ENCODE data around the gene E4F1.

E4F1 gene

GRCh38 chr16:2180962-2181923 is 42.1 kb upstream of the E4F1 start:
- Histone ChIP-seq H3K27me3 (ENCODE audit: control insufficient read depth, insufficient read depth, low read length) (no peaks in the 10 kb centered on the region), H3K9ac (ENCODE audit: low read length) (no peak overlapping the region), H3K27ac (ENCODE audit: low read depth, low read length) (no peak overlapping the region), H3K4me1 (ENCODE audit: control insufficient read depth, insufficient read depth, low read length) (no peaks in the 10 kb centered on the region), H3K36me3 (ENCODE audit: control insufficient read depth, insufficient read depth, low read length) (peaks cover 11% of the 10 kb centered on the region), H3K4me3 (ENCODE audit: low read length) (no peak overlapping the region)

GRCh38 chr16:2181952-2182351 is 41.4 kb upstream of the E4F1 start:
- H3K27me3 ChIP-seq (ENCODE audit: control insufficient read depth, insufficient read depth, low read length), result no peaks in the 10 kb centered on the region
- no peak overlapping the region for H3K27ac ChIP-seq (ENCODE audit: low read depth, low read length)
- H3K4me3 ChIP-seq (ENCODE audit: low read length), result no peak overlapping the region
- H3K9ac ChIP-seq (ENCODE audit: low read length), result no peak overlapping the region
- H3K36me3 ChIP-seq (ENCODE audit: control insufficient read depth, insufficient read depth, low read length), result peaks cover 6% of the 10 kb centered on the region
- H3K4me1 ChIP-seq (ENCODE audit: control insufficient read depth, insufficient read depth, low read length), result no peaks in the 10 kb centered on the region

- Histone ChIP-seq H3K27me3 (ENCODE audit: control insufficient read depth, insufficient read depth, low read length) (no peaks in the 10 kb centered on the region), H3K4me3 (ENCODE audit: low read length) (no peak overlapping the region), H3K4me1 (ENCODE audit: control insufficient read depth, insufficient read depth, low read length) (no peaks in the 10 kb centered on the region), H3K27ac (ENCODE audit: low read depth, low read length) (no peak overlapping the region), H3K9ac (ENCODE audit: low read length) (no peak overlapping the region), H3K36me3 (ENCODE audit: control insufficient read depth, insufficient read depth, low read length) (no peaks in the 10 kb centered on the region)
Observed at GRCh38 chr16:2183671-2184070, 39.7 kb upstream of the E4F1 start.

- Histone ChIP-seq H3K27ac (ENCODE audit: low read depth, low read length) (no peak overlapping the region), H3K36me3 (ENCODE audit: control insufficient read depth, insufficient read depth, low read length) (no peaks in the 10 kb centered on the region), H3K27me3 (ENCODE audit: control insufficient read depth, insufficient read depth, low read length) (no peaks in the 10 kb centered on the region), H3K9ac (ENCODE audit: low read length) (no peak overlapping the region), H3K4me3 (ENCODE audit: low read length) (no peak overlapping the region), H3K4me1 (ENCODE audit: control insufficient read depth, insufficient read depth, low read length) (no peaks in the 10 kb centered on the region)
Observed at GRCh38 chr16:2184346-2184745, 39.0 kb upstream of the E4F1 start.

GRCh38 chr16:2184962-2185361 is 38.4 kb upstream of the E4F1 start:
- H3K27ac ChIP-seq (ENCODE audit: low read depth, low read length), result no peak overlapping the region
- H3K4me3 ChIP-seq (ENCODE audit: low read length), result no peak overlapping the region
- H3K9ac ChIP-seq (ENCODE audit: low read length), result no peak overlapping the region
- no peaks in the 10 kb centered on the region for H3K27me3 ChIP-seq (ENCODE audit: control insufficient read depth, insufficient read depth, low read length)
- no peaks in the 10 kb centered on the region for H3K36me3 ChIP-seq (ENCODE audit: control insufficient read depth, insufficient read depth, low read length)
- H3K4me1 ChIP-seq (ENCODE audit: control insufficient read depth, insufficient read depth, low read length), result no peaks in the 10 kb centered on the region

- no peaks in the 10 kb centered on the region for H3K4me1 ChIP-seq (ENCODE audit: control insufficient read depth, insufficient read depth, low read length)
- no peak overlapping the region for H3K27ac ChIP-seq (ENCODE audit: low read depth, low read length)
- H3K4me3 ChIP-seq (ENCODE audit: low read length), result no peak overlapping the region
- H3K27me3 ChIP-seq (ENCODE audit: control insufficient read depth, insufficient read depth, low read length), result no peaks in the 10 kb centered on the region
- H3K36me3 ChIP-seq (ENCODE audit: control insufficient read depth, insufficient read depth, low read length), result no peaks in the 10 kb centered on the region
- H3K9ac ChIP-seq (ENCODE audit: low read length), result no peak overlapping the region
Observed at GRCh38 chr16:2186064-2186463, 37.3 kb upstream of the E4F1 start.

- Histone ChIP-seq H3K4me3 (ENCODE audit: low read length) (no peak overlapping the region), H3K27me3 (ENCODE audit: control insufficient read depth, insufficient read depth, low read length) (no peaks in the 10 kb centered on the region)
Observed at GRCh38 chr16:2186505-2186904, 36.9 kb upstream of the E4F1 start.

GRCh38 chr16:2187212-2187611 is 36.2 kb upstream of the E4F1 start:
- H3K27ac ChIP-seq (ENCODE audit: low read depth, low read length), result no peak overlapping the region
- no peaks in the 10 kb centered on the region for H3K4me1 ChIP-seq (ENCODE audit: control insufficient read depth, insufficient read depth, low read length)
- no peak overlapping the region for H3K9ac ChIP-seq (ENCODE audit: low read length)
- H3K4me3 ChIP-seq (ENCODE audit: low read length), result no peak overlapping the region
- H3K36me3 ChIP-seq (ENCODE audit: control insufficient read depth, insufficient read depth, low read length), result no peaks in the 10 kb centered on the region
- no peaks in the 10 kb centered on the region for H3K27me3 ChIP-seq (ENCODE audit: control insufficient read depth, insufficient read depth, low read length)

More at GRCh38 chr16:2186505-2186904, 36.9 kb upstream of the E4F1 start:
- no peak overlapping the region for H3K27ac ChIP-seq (ENCODE audit: low read depth, low read length)
- no peaks in the 10 kb centered on the region for H3K36me3 ChIP-seq (ENCODE audit: control insufficient read depth, insufficient read depth, low read length)
- H3K9ac ChIP-seq (ENCODE audit: low read length), result no peak overlapping the region
- no peaks in the 10 kb centered on the region for H3K4me1 ChIP-seq (ENCODE audit: control insufficient read depth, insufficient read depth, low read length)

GRCh38 chr16:2188395-2188794 is 35.0 kb upstream of the E4F1 start:
- Histone ChIP-seq H3K4me1 (ENCODE audit: control insufficient read depth, insufficient read depth, low read length) (no peaks in the 10 kb centered on the region), H3K9ac (ENCODE audit: low read length) (no peak overlapping the region), H3K27me3 (ENCODE audit: control insufficient read depth, insufficient read depth, low read length) (peaks cover 1% of the 10 kb centered on the region), H3K4me3 (ENCODE audit: low read length) (no peak overlapping the region), H3K27ac (ENCODE audit: low read depth, low read length) (no peak overlapping the region), H3K36me3 (ENCODE audit: control insufficient read depth, insufficient read depth, low read length) (no peaks in the 10 kb centered on the region)

- no peaks in the 10 kb centered on the region for H3K4me1 ChIP-seq (ENCODE audit: control insufficient read depth, insufficient read depth, low read length)
- H3K27me3 ChIP-seq (ENCODE audit: control insufficient read depth, insufficient read depth, low read length), result peaks cover 9% of the 10 kb centered on the region
- no peaks in the 10 kb centered on the region for H3K36me3 ChIP-seq (ENCODE audit: control insufficient read depth, insufficient read depth, low read length)
- no peak overlapping the region for H3K27ac ChIP-seq (ENCODE audit: low read depth, low read length)
- no peak overlapping the region for H3K9ac ChIP-seq (ENCODE audit: low read length)
- no peak overlapping the region for H3K4me3 ChIP-seq (ENCODE audit: low read length)
Observed at GRCh38 chr16:2189252-2189893, 34.0 kb upstream of the E4F1 start.

GRCh38 chr16:2190002-2190658 is 33.3 kb upstream of the E4F1 start:
- Histone ChIP-seq H3K9ac (ENCODE audit: low read length) (no peak overlapping the region), H3K27ac (ENCODE audit: low read depth, low read length) (no peak overlapping the region), H3K36me3 (ENCODE audit: control insufficient read depth, insufficient read depth, low read length) (no peaks in the 10 kb centered on the region), H3K27me3 (ENCODE audit: control insufficient read depth, insufficient read depth, low read length) (peaks cover 16% of the 10 kb centered on the region), H3K4me1 (ENCODE audit: control insufficient read depth, insufficient read depth, low read length) (no peaks in the 10 kb centered on the region), H3K4me3 (ENCODE audit: low read length) (no peak overlapping the region)

- H3K4me1 ChIP-seq (ENCODE audit: control insufficient read depth, insufficient read depth, low read length), result no peaks in the 10 kb centered on the region
- no peak overlapping the region for H3K27ac ChIP-seq (ENCODE audit: low read depth, low read length)
- no peaks in the 10 kb centered on the region for H3K36me3 ChIP-seq (ENCODE audit: control insufficient read depth, insufficient read depth, low read length)
- no peak overlapping the region for H3K4me3 ChIP-seq (ENCODE audit: low read length)
- no peak overlapping the region for H3K9ac ChIP-seq (ENCODE audit: low read length)
- H3K27me3 ChIP-seq (ENCODE audit: control insufficient read depth, insufficient read depth, low read length), result peaks cover 22% of the 10 kb centered on the region
Observed at GRCh38 chr16:2190659-2191445, 32.5 kb upstream of the E4F1 start.

Data from rectal smooth muscle tissue (tissue), 1 donor.